ENCODE results near the gene TOP3B. TPM values are rescaled to one million over a fixed set of nuclear protein-coding genes. Genes with fewer than 3 reads are reported as not detected.

Gene TOP3B
- total RNA-seq, 2 experiments from 2014 or later, result 82.6 to 98.7 TPM

GRCh38 chr22:22022255-22022840, 39.8 kb upstream of the TOP3B start:
- CTCF ChIA-PET (ENCODE audit: unreplicated experiment), result no interaction called here
- POLR2A ChIA-PET, result interaction anchor here (1.6 kb wide), 1 partner anchor 19 kb away, joined by 3 read pairs; no protein-coding TSS in a partner anchor
- intact Hi-C loops (cut with micrococcal nuclease; ENCODE audit: unreplicated experiment), result no loop called here
- Histone ChIP-seq H3K9me3 (ENCODE audit: low read length) (no peaks in the 10 kb centered on the region), H3K4me2 (ENCODE audit: low read length) (0 out of 2 replicates have a peak overlapping the region, but pooled peaks have one; percentile 7), H3K79me2 (ENCODE audit: insufficient read depth, low read depth, low read length) (peaks cover 8% of the 10 kb centered on the region), H4K20me1 (ENCODE audit: insufficient read depth, low read length) (no peaks in the 10 kb centered on the region), H3K4me1 (ENCODE audit: insufficient read depth, low read length, poor library complexity, severe bottlenecking) (peaks cover 56% of the 10 kb centered on the region), H2AFZ (ENCODE audit: low read length) (no peak overlapping the region), H3K27ac (ENCODE audit: low read depth, low read length, poor library complexity, severe bottlenecking) (no peak overlapping the region), H3K4me3 (ENCODE audit: low read depth, low read length, poor library complexity, severe bottlenecking) (no peak overlapping the region), H3K9me2 (ENCODE audit: insufficient read depth, low read length) (no peaks in the 10 kb centered on the region), H3K36me3 (ENCODE audit: insufficient read depth, low read length) (peaks cover 76% of the 10 kb centered on the region)
- DNase-seq (ENCODE audit: low spot score), result peak; percentile 32
- TF ChIP-seq EZH2phosphoT487 (IDR thresholded peaks at IDR 0.05; ENCODE audit: borderline replicate concordance, low read depth, low read length), result no peak
- TF ChIP-seq, protein P1, sequence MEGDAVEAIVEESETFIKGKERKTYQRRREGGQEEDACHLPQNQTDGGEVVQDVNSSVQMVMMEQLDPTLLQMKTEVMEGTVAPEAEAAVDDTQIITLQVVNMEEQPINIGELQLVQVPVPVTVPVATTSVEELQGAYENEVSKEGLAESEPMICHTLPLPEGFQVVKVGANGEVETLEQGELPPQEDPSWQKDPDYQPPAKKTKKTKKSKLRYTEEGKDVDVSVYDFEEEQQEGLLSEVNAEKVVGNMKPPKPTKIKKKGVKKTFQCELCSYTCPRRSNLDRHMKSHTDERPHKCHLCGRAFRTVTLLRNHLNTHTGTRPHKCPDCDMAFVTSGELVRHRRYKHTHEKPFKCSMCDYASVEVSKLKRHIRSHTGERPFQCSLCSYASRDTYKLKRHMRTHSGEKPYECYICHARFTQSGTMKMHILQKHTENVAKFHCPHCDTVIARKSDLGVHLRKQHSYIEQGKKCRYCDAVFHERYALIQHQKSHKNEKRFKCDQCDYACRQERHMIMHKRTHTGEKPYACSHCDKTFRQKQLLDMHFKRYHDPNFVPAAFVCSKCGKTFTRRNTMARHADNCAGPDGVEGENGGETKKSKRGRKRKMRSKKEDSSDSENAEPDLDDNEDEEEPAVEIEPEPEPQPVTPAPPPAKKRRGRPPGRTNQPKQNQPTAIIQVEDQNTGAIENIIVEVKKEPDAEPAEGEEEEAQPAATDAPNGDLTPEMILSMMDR (conservative IDR thresholded peaks at IDR 0.05; ENCODE audit: low read length), result no peak
- no TSS peak for BruUV-seq (replicated peaks)

DNA sequence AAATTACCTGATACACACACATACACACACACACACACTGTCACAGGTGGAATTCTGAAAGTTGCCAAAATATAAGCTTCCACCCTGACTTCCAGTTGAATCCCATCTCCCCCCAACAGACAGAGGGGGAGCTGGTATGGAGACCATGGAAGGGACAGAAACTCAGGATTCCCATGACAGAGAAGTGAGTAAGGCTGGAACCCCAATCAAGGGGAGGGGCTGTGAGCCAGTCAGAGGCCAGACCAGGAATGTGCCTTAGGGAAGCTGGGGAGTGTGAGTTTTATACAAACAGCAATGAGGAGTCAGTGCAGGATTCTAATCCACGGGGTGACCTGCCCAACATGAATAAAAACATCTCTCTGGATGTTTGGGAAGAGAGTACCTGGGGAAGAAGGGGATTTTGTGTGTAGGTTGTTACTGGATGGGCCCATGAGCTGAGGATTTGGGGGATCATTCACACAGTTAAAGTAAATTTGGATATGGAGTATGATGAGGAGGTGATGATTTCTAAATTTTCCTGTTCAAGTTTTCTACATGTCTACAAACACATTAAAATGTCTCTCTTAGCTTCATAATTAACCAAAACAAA, 38.7 kb upstream of the TOP3B start:
- Histone ChIP-seq H3K4me1 (ENCODE audit: insufficient read depth, low read length, poor library complexity, severe bottlenecking) (peaks cover 45% of the 10 kb centered on the region), H3K9me2 (ENCODE audit: insufficient read depth, low read length) (no peaks in the 10 kb centered on the region), H3K36me3 (ENCODE audit: insufficient read depth, low read length) (peaks cover 76% of the 10 kb centered on the region), H3K79me2 (ENCODE audit: insufficient read depth, low read depth, low read length) (no peaks in the 10 kb centered on the region; the same call in 1 of the 2 replicates), H2AFZ (ENCODE audit: low read length) (no peak overlapping the region), H3K4me3 (ENCODE audit: low read depth, low read length, poor library complexity, severe bottlenecking) (no peak overlapping the region), H3K4me2 (ENCODE audit: low read length) (no peak overlapping the region), H3K27ac (ENCODE audit: low read depth, low read length, poor library complexity, severe bottlenecking) (no peak overlapping the region), H4K20me1 (ENCODE audit: insufficient read depth, low read length) (no peaks in the 10 kb centered on the region), H3K9me3 (ENCODE audit: low read length) (no peaks in the 10 kb centered on the region)
- BruUV-seq (replicated peaks), result no TSS peak
- TF ChIP-seq, protein P1 (conservative IDR thresholded peaks at IDR 0.05; ENCODE audit: low read length), result no peak
- no peak for TF ChIP-seq EZH2phosphoT487 (IDR thresholded peaks at IDR 0.05; ENCODE audit: borderline replicate concordance, low read depth, low read length)
- DNase-seq (ENCODE audit: low spot score), result no peak
- ChIA-PET CTCF (ENCODE audit: unreplicated experiment) (interaction anchor here (0.6 kb wide), 1 partner anchor 177 kb away, joined by 3 read pairs; no protein-coding TSS in a partner anchor), POLR2A (interaction anchor here (0.7 to 1.6 kb wide), 2 partner anchors 18 to 39 kb away, joined by 3 to 4 read pairs; no protein-coding TSS in a partner anchor)
- intact Hi-C loops (cut with micrococcal nuclease; ENCODE audit: unreplicated experiment), result no loop called here

GRCh38 chr22:22020425-22020852, 37.9 kb upstream of the TOP3B start:
- H3K4me2 ChIP-seq (ENCODE audit: low read length), result no peak overlapping the region
- H3K4me3 ChIP-seq (ENCODE audit: low read depth, low read length, poor library complexity, severe bottlenecking), result no peak overlapping the region
- no peak for DNase-seq (ENCODE audit: low spot score)
- BruUV-seq (replicated peaks), result no TSS peak
- H3K9me3 ChIP-seq (ENCODE audit: low read length), result no peaks in the 10 kb centered on the region
- H3K27ac ChIP-seq (ENCODE audit: low read depth, low read length, poor library complexity, severe bottlenecking), result no peak overlapping the region
- intact Hi-C loops (cut with micrococcal nuclease; ENCODE audit: unreplicated experiment), result no loop called here
- H3K36me3 ChIP-seq (ENCODE audit: insufficient read depth, low read length), result peaks cover 78% of the 10 kb centered on the region
- H3K4me1 ChIP-seq (ENCODE audit: insufficient read depth, low read length, poor library complexity, severe bottlenecking), result peaks cover 37% of the 10 kb centered on the region
- POLR2A ChIA-PET, result no interaction called here
- H2AFZ ChIP-seq (ENCODE audit: low read length), result no peak overlapping the region
- no peaks in the 10 kb centered on the region for H3K79me2 ChIP-seq (ENCODE audit: insufficient read depth, low read depth, low read length)
- no peak for TF ChIP-seq EZH2phosphoT487 (IDR thresholded peaks at IDR 0.05; ENCODE audit: borderline replicate concordance, low read depth, low read length)
- TF ChIP-seq, protein P1 (conservative IDR thresholded peaks at IDR 0.05; ENCODE audit: low read length), result no peak
- CTCF ChIA-PET (ENCODE audit: unreplicated experiment), result no interaction called here
- no peaks in the 10 kb centered on the region for H4K20me1 ChIP-seq (ENCODE audit: insufficient read depth, low read length)
- H3K9me2 ChIP-seq (ENCODE audit: insufficient read depth, low read length), result no peaks in the 10 kb centered on the region
